HG03039 (cell line): ENCODE measurements around the gene HDAC1.

ENCODE experiments used
- ATAC-seq: cut with Tn5 transposase; IDR thresholded peaks from one replicate; pipeline ENCODE4 v1.9.1; 2021; ENCODE audit warnings: mild to moderate bottlenecking, moderate library complexity; ENCODE audit not compliant: unreplicated experiment

Gene HDAC1

DNA sequence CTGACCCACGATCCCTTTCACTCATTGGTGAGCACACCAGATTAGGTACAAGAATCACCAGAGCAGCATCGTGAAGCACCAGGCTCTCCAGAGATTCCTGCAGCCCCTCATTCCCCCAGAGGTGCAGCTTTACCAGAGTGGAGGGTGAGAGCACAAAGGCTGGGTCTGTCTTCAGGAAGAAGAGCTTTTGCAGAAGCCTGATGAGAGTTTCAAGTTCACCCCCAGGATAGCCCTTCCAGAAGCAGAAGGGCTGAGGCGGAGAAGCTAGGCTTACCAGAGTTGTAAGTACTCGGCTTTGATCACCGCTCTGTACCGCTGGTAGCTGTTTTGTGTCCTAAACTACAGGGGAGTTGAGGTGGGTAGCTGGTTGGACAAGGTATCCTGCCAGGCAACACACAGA is 73.6 kb downstream of the HDAC1 start:
- ATAC-seq = no peak

DNA sequence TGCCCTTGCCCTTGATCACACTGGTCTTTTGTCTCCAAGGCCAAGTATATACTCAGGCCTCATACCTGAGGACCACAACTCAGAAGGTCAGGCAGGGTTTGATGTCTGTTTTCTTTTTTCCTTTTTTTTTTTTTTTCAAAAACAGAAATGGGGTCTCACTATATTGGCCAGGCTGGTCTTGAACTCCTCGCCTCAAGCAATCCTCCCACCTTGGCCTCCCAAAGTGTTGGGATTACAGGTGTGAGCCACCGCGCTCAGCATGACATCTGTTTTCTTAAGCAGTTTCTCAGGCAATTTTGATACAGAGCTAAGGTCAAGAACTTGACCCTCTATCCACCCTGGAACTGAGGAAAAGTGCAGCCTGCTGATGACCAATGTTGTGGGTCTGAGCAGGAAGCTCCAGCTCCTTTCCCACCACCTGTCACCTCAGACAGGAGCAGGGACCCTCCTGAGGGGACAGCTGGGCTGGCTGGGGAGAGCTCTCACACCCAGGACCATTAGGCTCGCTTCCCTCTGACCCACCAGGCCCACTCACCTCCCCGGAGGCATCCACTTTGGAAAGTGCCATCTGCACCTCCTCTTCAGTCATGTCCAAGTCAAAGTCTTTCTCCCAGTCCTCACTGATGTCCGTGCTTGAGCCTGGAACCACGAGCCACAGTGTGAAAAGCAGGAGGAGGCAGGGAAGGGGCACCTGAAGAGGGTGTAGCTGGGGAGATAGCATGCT is 76.2 kb downstream of the HDAC1 start:
- ATAC-seq = no peak

DNA sequence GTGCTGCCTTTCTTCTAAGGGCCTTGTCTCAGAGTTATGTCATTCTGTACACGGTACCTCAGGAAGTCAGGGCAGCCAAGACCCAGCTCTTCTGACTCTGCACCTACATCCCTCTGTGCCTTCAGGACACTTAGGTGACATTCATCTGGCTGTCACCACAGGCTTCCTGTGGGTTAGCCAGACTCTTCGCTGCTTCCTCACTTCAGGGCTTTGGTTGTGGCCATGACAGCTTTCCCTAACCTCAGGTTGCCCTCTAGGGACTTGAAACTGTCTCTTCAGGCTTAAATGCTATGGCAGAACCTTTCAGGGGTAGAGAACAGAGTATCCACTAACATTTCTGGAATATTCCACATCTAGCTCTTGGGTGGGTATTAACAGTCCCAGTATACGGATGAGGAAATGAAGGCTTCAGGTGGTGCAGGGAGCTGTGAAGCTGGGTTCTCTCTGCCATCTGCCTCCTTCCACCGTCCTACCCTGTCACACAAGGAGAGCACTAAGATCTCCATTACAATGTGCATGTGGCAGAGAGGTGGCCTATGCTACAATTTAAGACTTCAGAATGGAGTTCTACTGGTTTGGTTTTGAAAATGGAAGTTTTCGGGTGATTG is 80.4 kb downstream of the HDAC1 start:
- ATAC-seq = no peak

DNA sequence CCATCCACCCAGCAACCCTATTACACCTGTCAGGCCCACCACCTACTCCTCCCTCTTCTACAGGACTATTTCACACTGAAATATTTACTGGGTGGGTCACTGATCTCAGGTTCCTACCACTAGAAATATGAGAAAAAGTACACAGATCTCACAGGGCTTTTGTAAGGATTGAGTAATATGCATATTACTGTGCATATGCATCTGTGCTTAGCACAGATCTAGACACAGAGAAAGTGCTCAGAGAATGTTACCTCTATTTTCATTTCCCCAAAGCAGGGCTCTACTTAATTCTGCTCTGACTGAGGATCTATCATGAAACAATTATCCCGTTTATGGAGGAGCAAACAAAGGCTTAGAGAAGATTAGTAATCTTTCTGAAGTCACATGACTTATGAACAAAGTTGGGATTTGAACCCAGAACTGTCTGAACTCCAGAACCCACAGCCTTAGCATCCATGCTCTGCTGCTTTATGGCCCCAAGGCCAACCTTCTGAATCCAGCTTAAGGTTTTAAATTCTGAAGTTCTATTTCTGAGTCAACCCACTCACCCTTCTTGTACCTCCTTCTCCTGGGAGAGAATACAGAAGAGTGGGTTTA is 82.2 kb downstream of the HDAC1 start:
- ATAC-seq = no peak

DNA sequence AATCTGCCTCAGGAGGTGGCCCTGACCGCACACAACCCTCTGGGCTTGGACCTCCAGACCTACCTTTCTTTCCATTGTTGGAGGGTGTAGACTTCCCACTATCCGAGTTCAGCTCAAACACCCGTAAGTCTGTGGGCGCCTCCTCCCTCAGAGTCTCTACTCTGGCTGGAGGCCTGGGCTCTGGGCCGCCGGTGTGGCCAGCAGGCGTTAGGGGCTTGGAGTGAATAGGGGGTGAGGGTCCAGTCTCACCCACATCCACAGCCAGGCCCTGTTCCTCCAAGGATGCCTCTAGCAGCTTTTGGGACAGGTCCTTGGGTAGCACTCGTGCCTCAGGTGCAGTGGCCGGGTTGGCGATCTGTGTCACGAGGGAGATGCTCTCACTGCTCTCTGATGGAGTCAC is 84.3 kb downstream of the HDAC1 start:
- ATAC-seq = no peak

DNA sequence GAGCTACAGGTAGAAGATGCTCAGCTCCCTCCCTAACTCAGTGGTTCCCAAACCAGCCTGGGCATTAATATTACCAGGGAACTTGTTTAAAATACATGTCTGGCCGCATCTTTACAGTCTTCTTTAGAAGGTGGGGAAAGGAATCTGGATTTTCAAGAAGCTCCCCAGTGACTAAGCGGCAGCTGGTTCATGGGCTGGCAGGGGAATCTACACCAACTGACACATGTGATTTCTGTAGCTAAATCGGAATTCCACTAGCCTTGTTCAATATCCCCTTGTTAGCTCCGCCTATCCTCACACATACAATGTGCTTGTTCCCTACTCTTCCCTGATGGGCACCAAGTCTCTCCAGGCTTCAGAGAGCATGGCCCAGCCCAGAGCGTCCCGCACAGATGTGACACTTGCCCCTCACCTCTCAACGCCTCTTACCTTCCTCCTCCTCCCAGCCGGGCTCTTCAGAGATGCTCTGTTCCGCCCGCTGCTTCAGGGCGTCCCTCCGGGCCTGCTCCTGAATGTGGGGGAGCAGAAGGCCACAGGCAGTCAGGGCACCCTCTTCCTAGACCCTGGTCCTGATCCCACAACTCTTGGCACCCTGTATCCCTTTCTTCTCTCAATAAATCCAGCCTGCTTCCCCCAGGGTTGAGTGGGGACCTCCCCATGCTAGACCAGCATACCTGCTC is 85.8 kb downstream of the HDAC1 start:
- no peak for ATAC-seq

DNA sequence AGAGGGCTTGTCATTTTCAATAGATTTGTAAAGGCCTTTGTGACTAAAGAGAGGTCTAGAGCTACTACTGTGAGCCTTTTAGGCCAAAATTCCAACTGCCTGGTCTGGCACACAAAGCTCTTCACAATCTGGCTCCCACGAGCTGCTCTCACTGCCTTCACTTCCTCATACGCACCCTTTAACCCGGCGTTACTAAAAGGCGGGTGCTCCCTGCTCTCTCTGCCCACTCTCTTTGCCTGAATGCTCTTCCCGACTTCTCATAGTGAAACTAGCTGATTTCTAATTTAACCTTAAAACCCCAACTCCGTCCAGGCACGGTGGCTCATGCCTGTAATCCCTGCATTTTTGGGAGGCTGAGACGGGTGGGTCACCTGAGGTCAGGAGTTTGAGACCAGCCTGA is 88.2 kb downstream of the HDAC1 start:
- ATAC-seq = no peak
